GM18861 (cell line): ENCODE measurements around the gene EHBP1.

Experiments
- ATAC-seq: cut with Tn5 transposase; IDR thresholded peaks from one replicate; pipeline ENCODE4 v1.9.1; 2021; ENCODE audit not compliant: unreplicated experiment

EHBP1 gene

DNA sequence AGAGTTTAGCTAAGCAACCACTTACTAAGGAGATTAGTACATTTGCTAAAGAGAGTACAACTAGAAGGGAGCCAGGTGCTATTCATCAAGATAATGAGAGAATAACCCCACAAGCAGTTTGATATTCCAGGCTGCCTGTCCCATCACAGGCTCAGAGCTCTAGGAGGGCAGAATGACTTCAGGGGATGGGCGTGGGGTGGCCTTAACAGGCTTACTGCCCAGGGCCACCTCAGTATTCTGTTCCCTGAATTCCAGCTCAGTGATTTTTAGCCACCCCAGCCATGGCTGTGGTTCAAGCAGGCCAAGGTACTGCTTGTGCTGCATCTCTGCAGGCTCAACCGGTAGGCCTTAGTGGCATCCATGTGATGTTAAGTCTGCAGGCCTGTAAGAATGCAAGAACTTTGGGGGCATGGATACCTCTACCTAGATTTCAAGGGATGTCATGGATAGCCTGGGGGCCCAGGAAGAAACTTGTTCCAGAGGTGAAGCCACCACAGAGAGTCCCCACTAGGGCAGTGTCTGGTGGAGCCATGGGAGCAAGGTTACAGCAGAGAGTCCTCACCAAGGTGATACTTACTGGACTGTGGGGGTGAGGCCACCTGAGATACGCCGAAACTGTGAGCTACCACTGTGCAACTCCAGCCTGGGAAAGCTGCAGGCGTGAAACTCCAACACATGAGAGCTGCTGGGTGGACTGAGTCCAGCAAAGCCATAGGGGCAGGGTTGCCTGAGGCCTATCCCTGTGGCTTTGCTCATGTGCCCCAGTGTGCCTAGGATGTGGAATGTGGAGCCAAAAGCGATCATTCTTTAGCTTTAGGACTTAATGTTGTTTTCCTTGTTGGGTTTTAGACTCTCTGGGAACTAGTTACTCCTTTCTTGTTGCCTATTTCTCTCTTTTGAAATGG lies 107.7 kb downstream of the EHBP1 start:
- ATAC-seq = no peak

DNA sequence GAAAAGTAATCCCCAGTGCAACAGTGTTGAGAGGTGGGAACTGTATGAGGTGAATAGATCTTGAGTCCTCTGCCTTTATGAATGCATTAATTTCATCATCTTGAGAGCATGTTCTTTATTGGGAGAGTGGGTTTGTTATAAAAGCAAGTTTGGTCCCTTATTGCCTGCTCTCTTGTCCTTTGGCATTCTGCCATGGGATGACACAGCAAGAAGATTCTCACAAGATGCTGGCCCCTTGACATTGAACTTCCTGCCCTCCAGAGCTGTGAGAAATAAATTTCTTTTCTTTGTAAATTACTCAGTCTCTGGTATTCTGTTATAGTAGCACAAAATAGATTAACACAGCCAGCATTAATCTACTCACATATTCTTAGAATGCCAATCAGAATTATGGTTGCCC lies 108.6 kb downstream of the EHBP1 start:
- ATAC-seq = no peak

DNA sequence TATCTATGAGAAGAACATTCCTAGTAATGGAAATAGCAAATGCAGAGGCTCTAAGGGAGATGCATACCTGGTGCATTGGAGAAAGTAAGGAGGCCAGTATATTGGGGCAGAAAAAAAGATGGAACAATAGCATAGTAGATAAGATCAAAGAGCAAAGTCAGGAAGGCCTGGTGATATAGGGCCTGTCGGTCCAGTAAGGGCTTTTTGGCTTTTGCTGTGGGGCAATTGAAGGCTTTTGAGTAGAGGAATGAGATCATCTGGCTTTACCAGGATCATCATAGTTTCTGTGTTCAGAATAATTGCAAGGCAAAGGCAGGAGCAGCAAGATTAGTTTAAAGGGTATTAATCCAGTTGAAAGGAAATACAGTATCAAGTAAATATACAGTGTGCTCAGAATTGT lies 111.8 kb downstream of the EHBP1 start:
- no peak for ATAC-seq

DNA sequence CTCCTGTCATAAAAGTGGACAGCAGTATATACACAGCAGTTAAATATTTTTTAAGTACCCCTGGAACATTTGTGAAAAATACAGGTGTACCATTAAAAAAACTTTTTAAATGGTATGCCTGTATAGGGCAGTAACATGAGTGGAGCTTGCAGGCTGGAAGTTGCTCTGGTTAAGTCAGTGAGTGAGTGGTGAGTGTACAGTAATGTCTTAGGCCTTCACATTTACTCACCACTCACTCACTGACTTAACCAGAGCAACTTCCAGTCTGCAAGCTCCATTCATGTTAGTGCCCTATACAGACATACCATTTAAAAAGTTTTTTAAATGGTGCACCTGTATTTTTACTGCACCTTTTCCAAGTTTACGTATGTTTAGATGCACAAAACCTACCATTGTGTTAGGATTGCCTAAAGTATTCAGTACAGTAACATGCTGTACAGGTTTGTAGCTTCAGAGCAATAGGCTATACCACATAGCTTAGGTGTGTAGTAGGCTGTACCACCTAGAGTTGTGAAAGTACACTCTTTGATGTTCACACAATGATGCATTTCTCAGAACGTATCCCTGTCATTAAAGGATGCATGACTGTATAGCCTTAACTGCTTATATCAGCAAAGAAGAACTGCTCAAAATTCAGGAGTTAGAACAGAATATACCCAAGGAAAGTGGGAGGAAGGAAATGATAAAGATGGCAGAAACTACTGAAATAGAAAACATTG lies 112.6 kb downstream of the EHBP1 start:
- ATAC-seq = no peak

DNA sequence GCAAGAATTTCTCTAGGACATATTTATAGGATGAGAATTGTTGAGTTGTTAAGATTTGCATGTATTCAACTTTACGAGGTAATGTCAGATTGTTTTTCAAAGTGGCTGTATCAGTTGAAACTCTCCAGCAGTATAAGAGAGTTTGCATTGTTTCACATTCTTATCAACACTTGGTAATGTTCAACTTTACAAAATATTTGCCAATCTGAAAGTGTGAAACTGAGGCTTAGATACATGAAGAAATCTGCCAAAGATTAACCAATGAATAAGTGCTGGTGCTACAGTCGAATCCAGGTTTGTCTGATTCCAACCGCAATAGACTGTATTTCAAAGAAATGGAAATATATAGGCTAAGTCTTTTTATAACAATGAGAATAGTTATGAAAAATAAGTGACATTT lies 117.0 kb downstream of the EHBP1 start:
- ATAC-seq = no peak

DNA sequence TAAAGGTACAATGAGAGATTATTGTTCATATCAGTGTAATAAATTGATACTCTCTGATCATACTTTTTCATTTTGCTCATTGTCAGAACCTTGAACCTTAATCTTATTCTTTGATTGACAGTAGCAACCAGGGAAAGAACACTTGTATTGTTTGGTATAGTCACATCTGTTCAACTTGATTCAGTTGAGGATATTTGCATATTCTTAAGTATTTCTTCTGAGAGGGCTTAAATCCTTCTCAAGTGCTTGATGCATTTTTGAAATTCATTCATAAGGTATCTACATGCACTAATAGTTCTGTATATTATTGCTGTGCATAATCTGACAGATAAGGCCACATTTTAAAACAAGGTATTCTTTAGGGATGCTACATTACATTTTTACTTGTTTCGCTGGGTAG lies 118.9 kb downstream of the EHBP1 start:
- ATAC-seq = no peak

DNA sequence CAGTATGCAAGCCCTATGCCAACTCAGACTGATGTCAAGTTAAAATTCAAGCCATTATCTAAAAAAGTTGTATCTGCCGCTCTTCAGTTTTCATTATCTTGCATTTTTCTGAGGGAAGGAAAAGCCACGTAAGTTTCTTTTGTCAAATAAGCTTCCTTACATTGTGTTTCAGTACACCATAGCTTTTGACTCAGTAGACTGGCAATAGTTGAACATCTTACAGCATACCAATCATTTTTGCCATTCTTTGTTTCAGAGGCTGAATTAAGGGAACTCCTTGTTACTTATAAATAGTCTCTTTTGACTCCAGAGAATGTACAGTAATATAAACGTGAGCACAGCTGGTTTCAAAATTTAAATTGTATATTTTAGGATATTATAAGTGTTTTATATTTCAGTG lies 120.6 kb downstream of the EHBP1 start:
- no peak for ATAC-seq

DNA sequence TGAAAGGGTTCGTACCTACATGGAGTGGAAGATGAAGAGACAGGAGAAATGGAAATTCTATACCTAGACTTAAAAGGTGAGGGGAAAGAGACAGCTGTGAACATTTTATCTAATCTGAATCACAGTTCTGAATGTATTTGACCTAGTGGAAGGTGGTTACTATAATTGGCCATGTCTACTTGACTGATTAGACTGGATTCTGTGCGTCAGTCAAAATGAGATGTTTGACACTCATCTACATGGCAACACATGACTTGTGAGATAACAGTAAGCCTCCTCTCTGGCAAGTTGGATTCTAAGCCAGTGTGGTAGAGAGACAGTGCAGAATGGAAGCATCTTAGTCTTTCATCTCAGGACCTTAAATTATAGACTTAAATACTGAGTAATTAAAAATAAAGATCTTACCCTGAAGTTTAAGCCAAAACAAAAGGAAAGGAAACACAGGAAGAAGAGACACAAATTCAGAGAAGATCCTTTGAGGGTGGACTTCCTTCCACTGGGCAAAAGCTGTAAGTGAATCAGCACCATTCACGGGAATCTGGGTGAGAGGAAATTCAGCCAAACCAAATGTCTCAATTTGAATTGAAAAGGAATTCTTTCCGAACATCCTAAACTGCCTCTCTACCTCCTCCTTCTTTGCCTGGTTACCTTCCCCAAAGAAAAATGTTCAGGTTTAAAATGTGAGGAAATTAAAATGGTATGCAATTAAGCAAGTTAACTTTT lies 121.6 kb downstream of the EHBP1 start:
- no peak for ATAC-seq

DNA sequence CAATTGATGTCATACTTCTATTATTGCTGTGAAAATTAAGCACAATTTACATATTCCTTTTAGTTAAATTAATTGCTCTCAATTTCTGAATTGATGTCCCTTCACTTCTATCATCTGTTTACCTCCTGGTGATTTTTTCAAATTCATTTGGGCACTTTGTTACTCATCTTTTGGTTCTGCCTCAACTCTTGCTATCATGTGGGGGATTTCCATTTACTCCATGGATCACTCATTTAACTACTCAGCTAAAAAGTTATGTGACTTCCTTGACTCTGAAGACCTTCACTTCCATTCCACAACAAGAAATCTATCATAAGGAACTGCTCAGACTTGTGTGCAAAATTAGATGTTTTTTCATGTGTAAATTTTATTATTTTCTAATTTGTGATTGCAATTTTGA lies 126.2 kb downstream of the EHBP1 start:
- ATAC-seq = peak; percentile 52

DNA sequence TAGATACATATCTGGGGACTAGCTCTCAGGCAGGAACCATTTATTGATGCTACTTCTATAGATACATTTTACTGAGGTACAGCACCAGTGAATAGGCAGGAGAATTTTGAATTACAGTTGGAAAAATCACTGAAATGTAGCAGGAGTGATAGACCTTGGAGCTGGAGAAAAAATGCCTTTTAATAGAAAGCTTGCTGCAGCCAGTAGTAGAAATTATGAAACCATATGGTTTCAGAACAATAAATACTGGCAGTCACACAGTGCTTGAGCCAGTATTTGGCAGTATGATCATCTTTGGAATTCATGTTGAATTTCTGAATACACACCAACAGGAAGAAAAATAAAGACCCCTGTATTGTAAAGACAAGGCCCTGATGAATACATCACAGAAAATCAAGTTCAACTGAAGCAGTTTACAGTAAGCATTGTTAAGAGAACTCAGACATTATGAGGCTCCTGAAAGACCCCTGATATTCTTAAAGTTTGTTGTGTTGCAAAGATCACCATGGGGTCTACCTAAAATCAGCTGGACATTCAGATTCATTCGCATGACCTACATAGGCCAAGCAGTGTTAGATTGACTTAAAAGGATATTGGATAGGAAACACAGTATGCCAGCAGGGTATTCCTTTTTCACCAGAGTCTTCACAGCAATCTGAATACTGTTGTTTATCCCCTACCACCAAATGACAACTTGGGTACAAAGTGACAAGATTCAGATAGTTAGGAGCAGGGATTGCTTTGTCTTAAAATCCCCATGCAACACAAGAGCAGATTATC lies 139.0 kb downstream of the EHBP1 start:
- ATAC-seq = no peak

DNA sequence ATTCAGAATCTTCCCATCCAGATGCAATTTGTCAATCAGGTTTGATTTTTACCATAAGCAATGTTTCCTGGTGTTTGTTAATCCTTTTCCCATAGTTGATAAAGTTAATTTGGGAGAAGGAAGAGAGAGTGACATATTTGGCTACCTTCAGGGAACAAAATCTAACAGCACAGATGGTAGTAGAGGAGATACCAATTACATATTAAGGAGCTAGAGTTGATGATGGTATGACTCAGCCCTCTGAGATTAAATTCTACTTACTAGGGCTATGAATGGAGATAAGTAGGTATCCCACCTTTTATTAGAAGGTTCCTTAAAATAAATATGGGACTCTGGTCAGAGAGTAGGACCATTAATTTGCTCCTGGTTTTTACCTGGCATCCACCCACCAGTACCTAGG lies 139.7 kb downstream of the EHBP1 start:
- ATAC-seq = no peak

DNA sequence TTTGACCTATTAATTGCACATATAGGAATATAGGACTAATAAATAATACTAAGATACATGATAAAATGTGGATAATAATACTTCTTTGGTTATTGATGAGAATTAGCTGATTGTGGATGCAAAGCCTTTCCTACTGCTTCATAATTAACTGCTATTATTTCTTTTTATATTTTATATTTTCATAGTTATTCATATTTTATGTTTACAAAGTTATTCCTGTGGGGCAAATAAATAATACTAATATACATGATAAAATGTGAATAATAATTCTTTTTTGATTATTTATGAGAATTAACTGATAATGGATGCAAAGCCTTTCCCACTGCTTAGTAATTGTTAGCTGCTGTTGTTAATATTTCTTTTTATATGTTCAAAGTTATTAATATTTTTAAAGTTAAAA lies 146.7 kb downstream of the EHBP1 start:
- ATAC-seq = no peak

DNA sequence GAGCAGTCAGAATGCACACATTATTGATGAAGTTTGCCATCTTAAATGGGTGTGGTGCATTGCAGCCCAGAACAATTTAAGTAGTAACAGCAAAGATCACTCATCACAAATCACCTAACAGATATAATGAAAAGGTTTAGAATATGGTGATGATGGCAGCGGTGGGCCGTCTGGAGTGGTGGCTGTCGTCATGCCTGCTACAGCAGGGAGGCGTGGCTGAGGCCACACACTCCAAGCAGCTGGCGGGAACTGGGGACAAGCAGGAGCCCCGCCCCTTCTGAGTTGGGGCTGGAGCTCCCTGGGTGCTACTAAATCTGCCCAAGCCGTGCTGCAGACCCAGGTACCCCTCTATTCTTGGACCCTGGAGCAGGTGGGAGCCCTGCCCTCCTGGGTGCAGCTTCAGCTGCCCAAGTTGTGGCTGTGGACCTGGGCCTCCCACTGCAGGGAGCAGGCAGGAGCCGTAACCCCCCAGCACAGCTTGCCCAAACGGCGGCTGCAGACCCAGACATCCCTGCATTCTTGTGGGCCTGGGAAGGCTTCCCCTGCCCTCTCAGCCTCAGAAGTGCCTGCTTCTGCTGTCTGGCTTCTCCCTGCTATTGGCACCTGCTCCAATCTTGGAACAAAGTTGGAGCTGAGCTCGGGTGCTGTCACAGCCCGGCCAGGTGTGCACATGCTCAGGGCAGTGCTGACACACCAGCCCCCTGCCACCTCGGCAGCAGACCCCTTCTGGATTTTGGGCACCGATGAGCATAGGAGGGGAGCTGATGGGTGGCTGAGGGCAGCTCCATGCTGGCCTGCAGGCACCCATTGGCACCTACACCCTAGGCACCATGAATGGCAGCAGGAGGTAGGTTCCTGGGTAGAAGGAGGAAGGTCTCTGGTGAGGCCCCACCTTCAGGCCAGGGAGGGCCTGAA lies 149.3 kb downstream of the EHBP1 start:
- ATAC-seq = no peak

DNA sequence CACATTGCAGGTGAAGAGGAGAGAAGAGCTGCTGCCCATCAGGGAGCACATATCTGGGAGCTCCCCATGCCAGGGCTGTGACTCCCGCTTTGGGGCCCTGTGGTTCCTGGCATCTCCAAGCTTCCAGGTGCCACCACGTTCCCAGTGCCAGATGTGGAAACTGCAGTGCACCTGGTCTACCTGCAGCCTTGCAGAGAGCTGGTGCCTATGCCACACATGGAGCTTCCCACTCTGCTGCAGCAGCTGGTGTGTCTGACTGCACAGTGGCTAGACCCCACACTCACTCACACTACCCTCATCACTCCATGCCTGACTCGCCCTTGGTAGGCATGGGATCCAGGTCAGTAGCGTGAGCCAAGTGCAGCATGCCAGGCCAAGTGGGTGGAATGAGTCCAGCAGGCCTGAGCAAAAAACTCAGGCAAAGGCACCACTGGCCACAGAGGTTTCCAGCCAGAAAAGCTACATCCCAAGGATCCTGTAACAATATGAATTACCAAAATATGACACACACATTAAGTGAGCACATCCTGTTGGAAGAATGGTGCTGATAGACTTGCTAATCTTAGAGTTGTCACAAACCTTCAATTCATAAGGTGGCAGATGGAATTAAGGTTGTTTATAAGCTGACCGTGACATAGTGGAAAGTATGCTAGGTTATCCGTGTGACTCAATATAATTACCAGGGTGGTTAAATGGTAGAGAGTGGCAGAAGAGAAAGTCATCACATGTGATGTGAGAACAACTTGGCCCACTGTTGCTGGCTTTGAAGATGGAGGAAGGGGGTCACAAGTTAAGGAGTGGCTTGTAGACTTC lies 150.9 kb downstream of the EHBP1 start:
- no peak for ATAC-seq

DNA sequence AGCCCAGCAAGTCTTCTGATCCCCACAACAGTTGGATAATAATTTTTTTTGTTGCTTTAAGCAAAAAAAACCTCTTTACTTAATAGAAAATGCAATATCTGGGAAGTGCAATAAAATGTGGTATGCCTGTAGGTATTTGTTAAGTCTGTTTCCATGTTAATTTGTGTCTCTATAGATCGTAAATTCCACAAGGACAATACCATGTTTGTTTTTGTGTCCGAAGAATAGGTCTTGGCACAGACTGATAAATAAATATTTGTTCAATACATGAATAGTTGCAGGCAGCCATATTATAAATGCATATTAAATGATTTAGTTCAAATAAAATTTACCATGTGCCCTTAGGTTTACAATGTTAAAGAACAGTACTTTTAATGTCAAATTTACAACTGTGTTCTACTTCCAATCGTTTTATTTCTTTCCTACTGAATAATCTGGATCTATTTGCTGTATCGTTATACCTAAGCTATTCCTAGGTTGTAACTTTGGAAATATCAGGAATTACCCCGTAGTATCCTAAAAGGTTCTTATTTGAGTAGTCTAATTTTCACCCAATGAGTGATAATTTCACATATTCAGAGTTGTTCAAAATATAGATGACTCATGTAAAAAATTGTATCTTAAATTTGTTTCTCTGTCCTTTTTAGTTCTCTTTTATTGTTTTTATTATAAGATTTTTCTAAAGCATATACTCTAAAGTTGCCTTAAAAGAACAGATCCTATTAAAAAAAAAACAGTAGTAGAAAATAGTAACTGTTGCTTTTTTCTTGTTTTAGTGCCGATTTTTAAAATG lies 151.8 kb downstream of the EHBP1 start:
- no peak for ATAC-seq

DNA sequence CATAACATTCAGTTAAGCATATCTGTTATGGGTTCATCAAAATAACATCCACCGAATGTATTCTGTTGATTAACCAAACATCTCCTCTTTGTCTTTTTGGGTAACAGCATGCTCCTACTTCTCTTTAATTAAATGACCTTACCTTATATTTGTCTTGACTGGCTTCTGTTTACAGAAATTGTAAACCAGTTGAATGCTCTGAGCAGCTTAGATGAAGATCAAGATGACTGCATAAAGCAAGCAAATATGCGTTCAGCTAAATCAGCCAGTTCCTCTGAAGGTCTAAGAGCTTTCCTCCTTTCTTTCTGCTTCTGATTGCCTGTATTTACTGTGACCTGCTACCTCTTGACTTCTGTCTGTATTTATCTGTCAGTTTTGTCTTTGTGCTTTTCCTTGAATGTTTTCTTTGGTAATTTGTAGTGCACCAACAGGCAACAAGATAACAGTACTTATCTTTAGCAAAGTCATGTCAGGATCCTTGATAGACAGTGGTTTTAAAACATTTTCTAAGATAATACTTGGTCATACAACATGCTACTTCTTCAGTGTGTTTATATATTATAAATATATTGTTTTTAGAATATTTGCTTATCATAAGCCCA lies 152.8 kb downstream of the EHBP1 start:
- no peak for ATAC-seq

DNA sequence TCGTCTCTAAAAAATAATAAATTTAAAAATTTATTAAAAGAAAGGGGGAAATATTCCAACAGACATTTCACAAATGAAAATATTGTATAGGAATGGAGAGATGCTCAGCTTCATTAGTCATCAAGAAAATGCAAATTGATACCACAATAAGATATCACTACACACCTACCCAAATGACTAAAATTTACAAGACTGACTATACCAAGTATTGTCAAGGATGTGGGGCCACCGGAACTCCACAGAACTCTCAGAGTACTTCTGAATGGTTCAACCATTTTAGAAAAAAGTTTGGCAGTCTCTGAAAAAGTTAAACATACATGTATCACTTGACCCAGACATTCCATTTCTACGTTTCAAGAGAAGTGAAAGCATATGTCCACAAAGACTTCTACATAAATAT lies 163.4 kb downstream of the EHBP1 start:
- no peak for ATAC-seq

DNA sequence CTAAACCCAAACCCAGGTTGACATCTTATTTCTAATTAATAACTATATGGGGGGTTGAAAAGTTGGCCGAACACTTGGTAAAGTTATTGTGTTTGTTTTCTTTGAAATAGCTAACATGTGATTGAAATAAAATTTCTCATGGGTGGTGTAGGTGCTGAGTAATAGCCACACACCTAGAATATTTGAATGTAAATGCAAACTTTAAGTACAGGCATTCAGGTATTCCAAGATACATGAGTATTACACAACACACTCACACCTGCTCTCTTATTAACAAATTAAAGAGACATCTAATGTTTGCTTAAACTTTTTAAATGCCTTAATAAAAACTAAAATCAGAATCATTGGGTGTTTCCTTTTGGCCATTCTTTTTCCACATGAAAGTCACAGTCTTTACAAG lies 165.5 kb downstream of the EHBP1 start:
- ATAC-seq = no peak
